ENCODE measurements around the gene GTPBP6.
A peak's percentile ranks its signal among the peaks of the same experiment; 100 is the strongest.

Gene GTPBP6

GRCh38 chrX:318739-319578 lies at the start of gene GTPBP6:
GTPBP6 (minus strand) TSS chrX:318796; CDS start chrX:318787, 9 bp downstream.
- DNase-seq = peak; percentile 100

- DNase-seq = no peak
Observed at GRCh38 chrX:367866-368265, 49.3 kb upstream of the GTPBP6 start.

GRCh38 chrX:367349-367748 lies 48.8 kb upstream of the GTPBP6 start:
- DNase-seq = no peak

- DNase-seq = no peak
Observed at GRCh38 chrX:363621-364375, 45.2 kb upstream of the GTPBP6 start.

- no peak for DNase-seq
Observed at GRCh38 chrX:362937-363620, 44.5 kb upstream of the GTPBP6 start.

GRCh38 chrX:362351-362750 lies 43.8 kb upstream of the GTPBP6 start:
- no peak for DNase-seq

- DNase-seq = no peak
Observed at GRCh38 chrX:361231-362145, 42.9 kb upstream of the GTPBP6 start.

GRCh38 chrX:360496-361150 lies 42.0 kb upstream of the GTPBP6 start:
- no peak for DNase-seq

GRCh38 chrX:358651-359143 lies 40.1 kb upstream of the GTPBP6 start:
- DNase-seq = no peak

GRCh38 chrX:357693-358471 lies 39.3 kb upstream of the GTPBP6 start:
- peak; percentile 35 for DNase-seq

- no peak for DNase-seq
Observed at GRCh38 chrX:357035-357692, 38.6 kb upstream of the GTPBP6 start.

- peak; percentile 92 for DNase-seq
Observed at GRCh38 chrX:356385-357034, 37.9 kb upstream of the GTPBP6 start.

GRCh38 chrX:355329-356050 lies 36.9 kb upstream of the GTPBP6 start:
- no peak for DNase-seq

- DNase-seq = no peak
Observed at GRCh38 chrX:353566-354535, 35.3 kb upstream of the GTPBP6 start.

- DNase-seq = no peak
Observed at GRCh38 chrX:352582-353314, 34.2 kb upstream of the GTPBP6 start.

- no peak for DNase-seq
Observed at GRCh38 chrX:352181-352580, 33.6 kb upstream of the GTPBP6 start.

- no peak for DNase-seq
Observed at GRCh38 chrX:351736-352135, 33.1 kb upstream of the GTPBP6 start.
